KMS-11 (cell line): ENCODE results near the gene SHC2.
"Not testable (repeated sequence)": the region's sequence is repeated elsewhere in the genome, so short reads cannot be mapped to it uniquely, and the experiment has no call there.

Experiments
- H2AFZ ChIP-seq: fragments of 200-600 bp; sonication (generic); 2 replicates; pipeline ENCODE4 v1.6.1; 2016; ENCODE audit warnings: antibody characterized with exemption, mixed run types, low read depth
- H3K27ac ChIP-seq: fragments of 200-600 bp; sonication (generic); 2 replicates; pipeline ENCODE4 v1.6.1; 2016; ENCODE audit warnings: mild to moderate bottlenecking, mixed run types
- H3K27me3 ChIP-seq: fragments of 200-600 bp; sonication (generic); 2 replicates; pipeline ENCODE4 v1.6.1; 2017; ENCODE audit warnings: mild to moderate bottlenecking, low read depth, mixed run types, moderate library complexity; ENCODE audit not compliant: insufficient read depth
- H3K36me3 ChIP-seq: fragments of 200-600 bp; sonication (generic); 2 replicates; pipeline ENCODE4 v1.6.1; 2017; ENCODE audit warnings: mild to moderate bottlenecking, mixed run types; ENCODE audit not compliant: insufficient read depth
- H3K4me1 ChIP-seq: fragments of 200-600 bp; sonication (generic); 2 replicates; pipeline ENCODE4 v1.6.1; 2016; ENCODE audit warnings: mild to moderate bottlenecking, low read depth, mixed run types; ENCODE audit not compliant: poor library complexity, severe bottlenecking
- H3K4me2 ChIP-seq: fragments of 200-600 bp; sonication (generic); 2 replicates; pipeline ENCODE4 v1.7.0; 2016; ENCODE audit warnings: mild to moderate bottlenecking, mixed run types
- H3K4me3 ChIP-seq: fragments of 200-600 bp; sonication (generic); IDR thresholded peaks from 2 replicates; pipeline ENCODE4 v1.6.1; 2017; ENCODE audit warnings: low read depth, low read length, mixed read lengths; ENCODE audit not compliant: insufficient read depth
- H3K79me2 ChIP-seq: fragments of 200-600 bp; sonication (generic); 2 replicates; pipeline ENCODE4 v1.6.1; 2016; ENCODE audit warnings: low read depth, mixed run types; ENCODE audit not compliant: insufficient read depth
- H3K9ac ChIP-seq: fragments of 200-600 bp; sonication (generic); 2 replicates; pipeline ENCODE4 v1.6.1; 2016; ENCODE audit warnings: mild to moderate bottlenecking, mixed run types
- H4K20me1 ChIP-seq: fragments of 200-600 bp; sonication (generic); 2 replicates; pipeline ENCODE4 v1.6.1; 2016; ENCODE audit warnings: mild to moderate bottlenecking, mixed run types; ENCODE audit not compliant: insufficient read depth
- CTCF ChIP-seq: fragments of 200-600 bp; sonication (generic); conservative IDR thresholded peaks from 2 replicates; pipeline ENCODE4 v1.6.1; 2017; ENCODE audit warnings: low read depth, mild to moderate bottlenecking, antibody characterized with exemption, low read length, moderate library complexity, mixed read lengths

SHC2 gene

GRCh38 chr19:395467-395866 is 65.4 kb downstream of the SHC2 start:
- Histone ChIP-seq H3K9ac (no peak overlapping the region), H3K79me2 (no peaks in the 10 kb centered on the region), H3K27me3 (peaks cover 19% of the 10 kb centered on the region), H2AFZ (no peak overlapping the region), H3K4me3 (no peak overlapping the region), H3K36me3 (no peaks in the 10 kb centered on the region), H4K20me1 (no peaks in the 10 kb centered on the region), H3K27ac (no peak overlapping the region), H3K4me2 (no peak overlapping the region), H3K4me1 (no peaks in the 10 kb centered on the region)
- no peak for TF ChIP-seq CTCF

- not testable (repeated sequence) for H4K20me1 ChIP-seq, H3K36me3 ChIP-seq, H3K4me2 ChIP-seq, H2AFZ ChIP-seq, H3K9ac ChIP-seq, H3K4me1 ChIP-seq, H3K79me2 ChIP-seq, H3K27ac ChIP-seq, H3K4me3 ChIP-seq
- H3K27me3 ChIP-seq = peaks cover 25% of the 10 kb centered on the region
These were observed 66.0 kb downstream of the SHC2 start for GRCh38 chr19:394857-395256.

- not testable (repeated sequence) for H3K36me3 ChIP-seq, H3K9ac ChIP-seq, H3K4me2 ChIP-seq, H4K20me1 ChIP-seq, H2AFZ ChIP-seq, H3K27ac ChIP-seq, H3K4me1 ChIP-seq, H3K4me3 ChIP-seq, H3K79me2 ChIP-seq
- H3K27me3 ChIP-seq = peaks cover 31% of the 10 kb centered on the region
These were observed 67.3 kb downstream of the SHC2 start for GRCh38 chr19:393560-393959.

- H3K27me3 ChIP-seq = peaks cover 34% of the 10 kb centered on the region
- no peak overlapping the region for H3K4me3 ChIP-seq
- no peaks in the 10 kb centered on the region for H3K36me3 ChIP-seq
- H3K4me1 ChIP-seq = no peaks in the 10 kb centered on the region
- H3K79me2 ChIP-seq = no peaks in the 10 kb centered on the region
- H3K4me2 ChIP-seq = no peak overlapping the region
- no peak overlapping the region for H2AFZ ChIP-seq
- TF ChIP-seq CTCF = no peak
- H3K27ac ChIP-seq = no peak overlapping the region
- H4K20me1 ChIP-seq = no peaks in the 10 kb centered on the region
- no peak overlapping the region for H3K9ac ChIP-seq
These were observed 68.4 kb downstream of the SHC2 start for GRCh38 chr19:392375-392970.

- H4K20me1 ChIP-seq = no peaks in the 10 kb centered on the region
- no peak overlapping the region for H3K27ac ChIP-seq
- no peak for TF ChIP-seq CTCF
- no peaks in the 10 kb centered on the region for H3K4me1 ChIP-seq
- H3K27me3 ChIP-seq = peaks cover 29% of the 10 kb centered on the region
- H3K4me3 ChIP-seq = no peak overlapping the region
- H3K9ac ChIP-seq = no peak overlapping the region
- no peak overlapping the region for H2AFZ ChIP-seq
- no peaks in the 10 kb centered on the region for H3K79me2 ChIP-seq
- no peaks in the 10 kb centered on the region for H3K36me3 ChIP-seq
- no peak overlapping the region for H3K4me2 ChIP-seq
These were observed 69.0 kb downstream of the SHC2 start for GRCh38 chr19:391726-392374.
